Measurements from ENCODE around the gene FAAP20. TPM values are rescaled to one million over a fixed set of nuclear protein-coding genes. Genes with fewer than 3 reads are reported as not detected.

The FAAP20 gene
- total and polyA plus RNA-seq, 9 of the 15 experiments (the other 6 are each of a cell fraction or from before 2014, with no cell fraction given), result 0.58 to 143 (median 9.9) TPM

GRCh38 chr1:2145946-2146835 lies 48.4 kb downstream of the FAAP20 start (continued):
- TF ChIP-seq ZNF518B (CRISPR knock-in tag; IDR thresholded peaks at IDR 0.05), result no peak
- TF ChIP-seq NEUROD1 (IDR thresholded peaks at IDR 0.05; ENCODE audit: borderline replicate concordance, low read depth, low read length, partially characterized antibody), result no peak
- TF ChIP-seq ILK (tag; IDR thresholded peaks at IDR 0.05; ENCODE audit: borderline replicate concordance, low read depth), result no peak
- TF ChIP-seq DDX20 (tag; IDR thresholded peaks at IDR 0.05; ENCODE audit: low read depth), result no peak
- TF ChIP-seq GTF3C2 (IDR thresholded peaks at IDR 0.05; ENCODE audit: borderline replicate concordance, extremely low read depth, insufficient read length), result no peak
- no peak for TF ChIP-seq TCF7L2 (IDR thresholded peaks at IDR 0.05; ENCODE audit: low read depth, low read length)
- no peak for TF ChIP-seq MAFG (tag; conservative IDR thresholded peaks at IDR 0.05)
